Activated T-helper 1 cell treated with anti-CD3 and anti-CD28 coated beads, Interleukin-12 subunit alpha, Interleukin-12 subunit beta, Interleukin-2, Interleukin-4 antibody, amounts not matched to agents 30 ng/mL and 10 ng/mL and 1 ng/mL, durations not matched to agents 14 hours and 24 hours and 36 hours (primary cell): ENCODE measurements around the gene MLLT3. TPM values are rescaled to one million over a fixed set of nuclear protein-coding genes. Genes with fewer than 3 reads are reported as not detected.
A peak's percentile ranks its signal among the peaks of the same experiment; 100 is the strongest.

ENCODE experiments used
- DNase-seq: peaks from one replicate; pipeline ENCODE4 v3.0.0; 2021; ENCODE audit warnings: low spot score
- H3K27ac Mint-ChIP-seq: one replicate; pipeline ENCODE4 v1.8.0; 2021; ENCODE audit warnings: mild to moderate bottlenecking, mixed read lengths
- H3K27me3 Mint-ChIP-seq: one replicate; pipeline ENCODE4 v1.8.0; 2022; ENCODE audit warnings: mild to moderate bottlenecking, moderate library complexity, mixed read lengths; ENCODE audit not compliant: insufficient read depth
- H3K36me3 Mint-ChIP-seq: one replicate; pipeline ENCODE4 v1.8.0; 2021; ENCODE audit warnings: low read depth, mixed read lengths
- H3K4me1 Mint-ChIP-seq: one replicate; pipeline ENCODE4 v1.8.0; 2021; ENCODE audit warnings: low read depth, mixed read lengths
- H3K4me3 Mint-ChIP-seq: one replicate; pipeline ENCODE4 v1.8.0; 2021; ENCODE audit warnings: mild to moderate bottlenecking, moderate library complexity, mixed read lengths
- H3K9me3 Mint-ChIP-seq: one replicate; pipeline ENCODE4 v1.8.0; 2021; ENCODE audit warnings: mixed read lengths
- intact Hi-C: fragments of 100-400 bp; cut with micrococcal nuclease; formaldehyde crosslinking; loops from one replicate; pipeline ENCODE4 v1.15.1; 2024
- total RNA-seq: library from RNA; stranded (reverse); gene quantifications from 2 replicates; pipeline ENCODE4 v1.2.3, GENCODE V29; 2022

Gene MLLT3
- total RNA-seq, 1 donor from 2014 or later = 36.4 TPM

GRCh38 chr9:20582150-20582549 is 40.1 kb downstream of the MLLT3 start:
- H3K9me3 Mint-ChIP-seq = peaks cover 3% of the 10 kb centered on the region
- H3K36me3 Mint-ChIP-seq = peaks cover 49% of the 10 kb centered on the region
- intact Hi-C loops = no loop called here
- no peak overlapping the region for H3K27ac Mint-ChIP-seq
- H3K4me3 Mint-ChIP-seq = no peak overlapping the region
- DNase-seq = no peak
- H3K4me1 Mint-ChIP-seq = peaks cover 63% of the 10 kb centered on the region
- H3K27me3 Mint-ChIP-seq = no peaks in the 10 kb centered on the region

- no peak for DNase-seq
- no peak overlapping the region for H3K4me3 Mint-ChIP-seq
- H3K4me1 Mint-ChIP-seq = peaks cover 65% of the 10 kb centered on the region
- H3K27me3 Mint-ChIP-seq = no peaks in the 10 kb centered on the region
- H3K9me3 Mint-ChIP-seq = peaks cover 3% of the 10 kb centered on the region
- intact Hi-C loops = no loop called here
- peak overlapping the region; percentile 3 for H3K27ac Mint-ChIP-seq
- H3K36me3 Mint-ChIP-seq = peaks cover 54% of the 10 kb centered on the region
Measured at GRCh38 chr9:20580673-20581072, 41.6 kb downstream of the MLLT3 start.

DNA sequence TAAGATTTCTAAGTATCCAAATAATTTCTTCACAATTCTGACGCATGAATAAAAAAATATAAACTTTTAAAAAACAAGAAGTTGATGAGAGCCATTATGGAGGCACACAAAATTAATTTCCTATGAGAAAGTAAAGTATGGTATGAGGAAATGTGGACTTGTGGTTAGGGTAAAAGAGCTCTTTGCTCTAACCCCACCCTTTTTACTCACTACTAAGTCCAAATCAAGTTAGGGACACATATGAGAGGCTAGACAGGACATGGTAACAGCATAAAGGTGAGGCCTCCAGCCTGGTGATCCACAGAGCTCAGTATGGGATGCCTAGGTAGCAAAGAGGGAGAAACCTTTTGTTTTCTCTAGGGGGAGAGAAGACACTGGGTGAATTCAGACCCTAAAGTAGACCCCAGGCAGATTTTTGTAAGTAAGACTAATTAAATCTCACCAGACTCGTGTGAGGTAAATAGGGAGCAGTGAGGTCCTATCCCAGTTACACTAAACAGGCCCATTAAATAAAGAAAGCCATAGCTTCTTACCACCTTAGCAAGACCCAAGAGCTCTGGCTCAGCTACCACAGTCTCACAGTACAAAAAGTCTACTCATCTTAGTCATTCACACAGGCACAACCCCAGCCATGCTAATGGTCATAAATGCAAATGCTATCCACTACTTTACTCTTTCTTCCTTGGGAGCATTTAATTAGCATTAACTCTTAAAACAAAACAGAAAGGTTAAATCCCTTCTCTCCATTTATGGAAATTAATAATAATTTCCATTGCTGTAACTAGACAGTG is 42.6 kb downstream of the MLLT3 start:
- H3K27ac Mint-ChIP-seq = no peak overlapping the region
- H3K4me3 Mint-ChIP-seq = no peak overlapping the region
- peaks cover 49% of the 10 kb centered on the region for H3K36me3 Mint-ChIP-seq
- H3K4me1 Mint-ChIP-seq = peaks cover 70% of the 10 kb centered on the region
- no peak for DNase-seq
- no peaks in the 10 kb centered on the region for H3K27me3 Mint-ChIP-seq
- intact Hi-C loops = no loop called here
- peaks cover 3% of the 10 kb centered on the region for H3K9me3 Mint-ChIP-seq

GRCh38 chr9:20573023-20573422 is 49.3 kb downstream of the MLLT3 start:
- no peak for DNase-seq
- H3K4me3 Mint-ChIP-seq = no peak overlapping the region
- intact Hi-C loops = no loop called here
- H3K9me3 Mint-ChIP-seq = peaks cover 3% of the 10 kb centered on the region
- no peak overlapping the region for H3K27ac Mint-ChIP-seq
- H3K36me3 Mint-ChIP-seq = peaks cover 31% of the 10 kb centered on the region
- H3K4me1 Mint-ChIP-seq = peaks cover 78% of the 10 kb centered on the region
- no peaks in the 10 kb centered on the region for H3K27me3 Mint-ChIP-seq

DNA sequence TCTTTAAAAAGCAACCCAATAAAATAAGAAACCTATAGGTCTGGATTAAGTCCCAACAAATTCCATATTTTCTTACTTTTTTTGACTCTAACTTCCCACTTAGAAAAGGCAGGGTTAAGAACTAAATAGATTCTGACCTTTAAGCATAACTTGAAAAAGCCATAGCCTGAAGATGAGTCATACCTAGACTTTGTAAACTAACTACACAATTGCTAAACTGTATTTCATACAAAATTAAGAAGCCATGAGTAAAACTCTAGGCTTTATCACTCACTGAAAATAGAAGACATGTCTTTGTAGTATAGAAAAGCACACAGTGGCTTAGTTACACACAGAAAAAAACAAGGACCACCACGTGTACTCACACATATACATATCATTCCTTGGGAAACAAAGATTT is 51.5 kb downstream of the MLLT3 start:
- intact Hi-C loops = loop anchor here (1.0 to 2.0 kb wide), 2 partner anchors 8 to 34 kb away; no protein-coding TSS in a partner anchor
- Mint-ChIP-seq H3K4me1 (peaks cover 81% of the 10 kb centered on the region), H3K9me3 (no peaks in the 10 kb centered on the region), H3K4me3 (no peak overlapping the region), H3K36me3 (peaks cover 17% of the 10 kb centered on the region), H3K27ac (peak overlapping the region; percentile 22), H3K27me3 (no peaks in the 10 kb centered on the region)
- DNase-seq = no peak

DNA sequence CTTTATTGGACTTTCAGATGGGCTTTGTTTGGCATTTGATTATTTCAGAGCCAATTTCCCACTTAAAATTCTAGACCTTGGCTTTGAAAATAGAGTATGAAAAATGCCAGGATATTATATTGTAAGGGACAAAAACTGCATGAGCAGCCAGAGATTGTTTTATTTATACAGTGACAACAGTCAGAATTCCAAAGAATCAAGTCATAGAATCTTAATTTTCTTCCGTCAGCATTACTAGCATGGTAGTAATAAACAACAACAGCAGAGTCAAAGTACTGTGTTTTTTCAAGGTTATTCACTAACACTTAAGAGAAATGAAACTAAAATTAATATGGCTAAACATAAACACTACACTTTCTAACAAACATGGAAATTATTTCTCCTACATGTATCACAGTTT is 52.2 kb downstream of the MLLT3 start:
- Mint-ChIP-seq H3K4me3 (no peak overlapping the region), H3K36me3 (peaks cover 16% of the 10 kb centered on the region), H3K27ac (no peak overlapping the region), H3K4me1 (peaks cover 80% of the 10 kb centered on the region), H3K27me3 (no peaks in the 10 kb centered on the region), H3K9me3 (no peaks in the 10 kb centered on the region)
- DNase-seq = no peak
- intact Hi-C loops = loop anchor here (1.0 to 2.0 kb wide), 2 partner anchors 8 to 35 kb away; no protein-coding TSS in a partner anchor

DNA sequence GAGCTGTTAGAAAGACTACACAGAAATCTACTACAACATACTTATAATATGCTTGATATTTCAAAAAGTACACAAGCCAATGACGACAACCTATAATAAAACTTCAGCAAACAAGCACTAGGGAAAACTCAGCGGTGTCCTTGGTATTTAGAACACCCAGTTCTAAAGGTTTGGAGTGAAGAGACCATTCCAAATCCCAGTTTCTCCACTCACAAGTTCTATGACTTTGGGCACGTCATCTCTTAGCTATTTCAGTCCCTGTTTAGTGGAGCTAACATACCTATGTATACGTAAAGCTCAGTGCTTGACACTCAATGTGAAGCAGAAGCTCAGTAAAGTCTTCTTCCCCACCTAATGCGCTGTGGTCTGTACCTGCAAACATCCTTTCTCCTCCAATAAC is 52.8 kb downstream of the MLLT3 start:
- H3K36me3 Mint-ChIP-seq = peaks cover 12% of the 10 kb centered on the region
- no peak for DNase-seq
- H3K9me3 Mint-ChIP-seq = no peaks in the 10 kb centered on the region
- no peaks in the 10 kb centered on the region for H3K27me3 Mint-ChIP-seq
- peaks cover 80% of the 10 kb centered on the region for H3K4me1 Mint-ChIP-seq
- intact Hi-C loops = no loop called here
- H3K4me3 Mint-ChIP-seq = no peak overlapping the region
- H3K27ac Mint-ChIP-seq = no peak overlapping the region

GRCh38 chr9:20568400-20568799 is 53.9 kb downstream of the MLLT3 start:
- intact Hi-C loops = no loop called here
- Mint-ChIP-seq H3K4me3 (no peak overlapping the region), H3K36me3 (peaks cover 9% of the 10 kb centered on the region), H3K27me3 (no peaks in the 10 kb centered on the region), H3K4me1 (peaks cover 80% of the 10 kb centered on the region), H3K27ac (no peak overlapping the region), H3K9me3 (no peaks in the 10 kb centered on the region)
- no peak for DNase-seq

DNA sequence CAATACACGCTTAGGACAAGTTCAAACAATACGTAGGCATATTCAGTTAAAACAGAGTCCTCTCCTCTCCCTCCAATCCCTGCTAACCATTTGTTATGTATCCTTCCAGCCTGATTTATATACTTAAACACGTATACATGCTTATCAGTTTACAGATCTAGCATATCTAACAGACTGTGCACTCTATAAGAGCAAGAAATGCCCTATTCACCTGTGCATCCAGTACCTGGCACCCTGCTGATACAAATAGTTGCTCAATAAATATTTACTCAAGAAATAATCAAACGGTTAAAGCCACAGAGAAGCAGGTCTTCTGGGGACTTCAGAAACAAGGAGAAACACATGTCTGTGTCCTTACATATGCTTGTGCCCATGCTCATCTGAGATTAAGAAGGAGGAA is 55.9 kb downstream of the MLLT3 start:
- Mint-ChIP-seq H3K4me1 (peaks cover 86% of the 10 kb centered on the region), H3K4me3 (no peak overlapping the region), H3K9me3 (no peaks in the 10 kb centered on the region), H3K36me3 (peaks cover 7% of the 10 kb centered on the region), H3K27me3 (no peaks in the 10 kb centered on the region), H3K27ac (no peak overlapping the region)
- DNase-seq = no peak
- intact Hi-C loops = no loop called here

- no peak for DNase-seq
- Mint-ChIP-seq H3K9me3 (no peaks in the 10 kb centered on the region), H3K36me3 (peaks cover 7% of the 10 kb centered on the region), H3K27me3 (no peaks in the 10 kb centered on the region), H3K4me3 (no peak overlapping the region), H3K27ac (no peak overlapping the region), H3K4me1 (peaks cover 85% of the 10 kb centered on the region)
- intact Hi-C loops = loop anchor here (5.0 kb wide), 1 partner anchor 37 kb away; no protein-coding TSS in a partner anchor
Measured at GRCh38 chr9:20564650-20565049, 57.6 kb downstream of the MLLT3 start.

DNA sequence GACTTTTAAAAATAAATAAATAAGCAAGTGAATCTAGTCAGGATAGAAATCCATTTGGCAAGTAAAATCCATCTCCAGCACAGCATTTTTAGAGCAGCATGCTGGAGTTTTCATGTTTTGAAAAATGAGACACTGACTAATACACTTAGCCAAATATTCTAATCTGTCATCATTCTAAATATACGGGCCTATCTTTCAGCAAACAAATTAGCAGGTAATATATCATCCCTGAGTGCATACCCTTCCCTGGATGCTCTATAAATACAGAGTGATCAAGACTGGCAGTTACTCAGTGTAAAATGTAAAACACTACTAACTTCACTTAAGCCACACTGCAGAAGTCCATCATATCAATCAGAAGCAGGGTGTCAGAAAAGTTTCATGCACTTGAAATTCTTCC is 58.4 kb downstream of the MLLT3 start:
- no peak overlapping the region for H3K4me3 Mint-ChIP-seq
- peaks cover 82% of the 10 kb centered on the region for H3K4me1 Mint-ChIP-seq
- H3K27ac Mint-ChIP-seq = no peak overlapping the region
- no peaks in the 10 kb centered on the region for H3K9me3 Mint-ChIP-seq
- no peaks in the 10 kb centered on the region for H3K27me3 Mint-ChIP-seq
- intact Hi-C loops = loop anchor here (2.0 to 5.0 kb wide), 4 partner anchors 37 to 249 kb away; partner anchors contain the start of gene FOCAD
- H3K36me3 Mint-ChIP-seq = peaks cover 7% of the 10 kb centered on the region
- no peak for DNase-seq

- H3K9me3 Mint-ChIP-seq = no peaks in the 10 kb centered on the region
- DNase-seq = no peak
- H3K4me3 Mint-ChIP-seq = peak overlapping the region; percentile 37
- H3K27me3 Mint-ChIP-seq = no peaks in the 10 kb centered on the region
- H3K27ac Mint-ChIP-seq = peak overlapping the region; percentile 24
- intact Hi-C loops = loop anchor here (1.0 to 5.0 kb wide), 7 partner anchors 8 to 247 kb away; partner anchors contain the start of genes FOCAD and MLLT3
- peaks cover 2% of the 10 kb centered on the region for H3K36me3 Mint-ChIP-seq
- H3K4me1 Mint-ChIP-seq = peaks cover 87% of the 10 kb centered on the region
Measured at GRCh38 chr9:20562051-20562450, 60.2 kb downstream of the MLLT3 start.

- H3K9me3 Mint-ChIP-seq = no peaks in the 10 kb centered on the region
- H3K36me3 Mint-ChIP-seq = peaks cover 2% of the 10 kb centered on the region
- H3K27me3 Mint-ChIP-seq = no peaks in the 10 kb centered on the region
- peaks cover 88% of the 10 kb centered on the region for H3K4me1 Mint-ChIP-seq
- no peak overlapping the region for H3K4me3 Mint-ChIP-seq
- DNase-seq = no peak
- intact Hi-C loops = loop anchor here (5.0 kb wide), 1 partner anchor 34 kb away; no protein-coding TSS in a partner anchor
- H3K27ac Mint-ChIP-seq = no peak overlapping the region
Measured at GRCh38 chr9:20561531-20561930, 60.8 kb downstream of the MLLT3 start.
